Measurements from ENCODE around the gene NEMP2.
"Not testable (repeated sequence)": the region's sequence is repeated elsewhere in the genome, so short reads cannot be mapped to it uniquely, and the experiment has no call there.

Gene NEMP2

GRCh38 chr2:190494600-190495227 is 39.8 kb downstream of the NEMP2 start:
- H3K36me3 Mint-ChIP-seq, result peaks cover 44% of the 10 kb centered on the region
- H3K27me3 Mint-ChIP-seq, H3K4me3 Mint-ChIP-seq: not testable (repeated sequence)
- peaks cover 20% of the 10 kb centered on the region for H3K9me3 Mint-ChIP-seq
- peaks cover 46% of the 10 kb centered on the region for H3K4me1 Mint-ChIP-seq
- H3K27ac Mint-ChIP-seq, result peak overlapping the region; percentile 79

GRCh38 chr2:190493095-190493494 is 41.4 kb downstream of the NEMP2 start:
- H3K9me3 Mint-ChIP-seq, result peaks cover 20% of the 10 kb centered on the region
- no peaks in the 10 kb centered on the region for H3K27me3 Mint-ChIP-seq
- H3K4me3 Mint-ChIP-seq, result no peak overlapping the region
- peaks cover 53% of the 10 kb centered on the region for H3K36me3 Mint-ChIP-seq
- peaks cover 62% of the 10 kb centered on the region for H3K4me1 Mint-ChIP-seq
- H3K27ac Mint-ChIP-seq, result peak overlapping the region; percentile 56

- Mint-ChIP-seq H3K27ac (no peak overlapping the region), H3K4me1 (peaks cover 77% of the 10 kb centered on the region), H3K27me3 (no peaks in the 10 kb centered on the region), H3K9me3 (peaks cover 18% of the 10 kb centered on the region), H3K36me3 (peaks cover 55% of the 10 kb centered on the region), H3K4me3 (no peak overlapping the region)
Observed at GRCh38 chr2:190490502-190490901, 44.0 kb downstream of the NEMP2 start.

- Mint-ChIP-seq H3K4me3 (no peak overlapping the region), H3K27me3 (no peaks in the 10 kb centered on the region), H3K36me3 (peaks cover 50% of the 10 kb centered on the region), H3K9me3 (peaks cover 13% of the 10 kb centered on the region), H3K27ac (no peak overlapping the region), H3K4me1 (peaks cover 72% of the 10 kb centered on the region)
Observed at GRCh38 chr2:190489475-190489874, 45.0 kb downstream of the NEMP2 start.

- H3K36me3 Mint-ChIP-seq, result peaks cover 46% of the 10 kb centered on the region
- H3K4me3 Mint-ChIP-seq, result no peak overlapping the region
- peaks cover 13% of the 10 kb centered on the region for H3K9me3 Mint-ChIP-seq
- H3K27me3 Mint-ChIP-seq, result no peaks in the 10 kb centered on the region
- no peak overlapping the region for H3K27ac Mint-ChIP-seq
- H3K4me1 Mint-ChIP-seq, result peaks cover 64% of the 10 kb centered on the region
Observed at GRCh38 chr2:190488516-190489233, 45.8 kb downstream of the NEMP2 start.

GRCh38 chr2:190486037-190486623 is 48.4 kb downstream of the NEMP2 start:
- peak overlapping the region; percentile 37 for H3K27ac Mint-ChIP-seq
- H3K4me1 Mint-ChIP-seq, result peaks cover 52% of the 10 kb centered on the region
- peaks cover 32% of the 10 kb centered on the region for H3K36me3 Mint-ChIP-seq

GRCh38 chr2:190482451-190482850 is 52.1 kb downstream of the NEMP2 start:
- peaks cover 46% of the 10 kb centered on the region for H3K4me1 Mint-ChIP-seq
- no peaks in the 10 kb centered on the region for H3K27me3 Mint-ChIP-seq
- H3K9me3 Mint-ChIP-seq, result no peaks in the 10 kb centered on the region
- no peak overlapping the region for H3K4me3 Mint-ChIP-seq
- peaks cover 18% of the 10 kb centered on the region for H3K36me3 Mint-ChIP-seq
- no peak overlapping the region for H3K27ac Mint-ChIP-seq

More at GRCh38 chr2:190486037-190486623, 48.4 kb downstream of the NEMP2 start:
- Mint-ChIP-seq H3K4me3 (no peak overlapping the region), H3K9me3 (no peaks in the 10 kb centered on the region), H3K27me3 (no peaks in the 10 kb centered on the region)

GRCh38 chr2:190481339-190481738 is 53.2 kb downstream of the NEMP2 start:
- H3K27me3 Mint-ChIP-seq, result no peaks in the 10 kb centered on the region
- H3K27ac Mint-ChIP-seq, result no peak overlapping the region
- H3K4me3 Mint-ChIP-seq, result no peak overlapping the region
- H3K36me3 Mint-ChIP-seq, result peaks cover 15% of the 10 kb centered on the region
- no peaks in the 10 kb centered on the region for H3K9me3 Mint-ChIP-seq
- H3K4me1 Mint-ChIP-seq, result peaks cover 38% of the 10 kb centered on the region

- no peaks in the 10 kb centered on the region for H3K27me3 Mint-ChIP-seq
- peaks cover 27% of the 10 kb centered on the region for H3K4me1 Mint-ChIP-seq
- H3K4me3 Mint-ChIP-seq, result no peak overlapping the region
- peaks cover 17% of the 10 kb centered on the region for H3K36me3 Mint-ChIP-seq
- H3K9me3 Mint-ChIP-seq, result no peaks in the 10 kb centered on the region
- H3K27ac Mint-ChIP-seq, result no peak overlapping the region
Observed at GRCh38 chr2:190478572-190479195, 55.8 kb downstream of the NEMP2 start.

- no peak overlapping the region for H3K4me3 Mint-ChIP-seq
- H3K4me1 Mint-ChIP-seq, result peaks cover 22% of the 10 kb centered on the region
- peaks cover 20% of the 10 kb centered on the region for H3K36me3 Mint-ChIP-seq
- H3K27ac Mint-ChIP-seq, result no peak overlapping the region
- no peaks in the 10 kb centered on the region for H3K27me3 Mint-ChIP-seq
- H3K9me3 Mint-ChIP-seq, result no peaks in the 10 kb centered on the region
Observed at GRCh38 chr2:190477661-190478454, 56.7 kb downstream of the NEMP2 start.

GRCh38 chr2:190470256-190470826 is 64.2 kb downstream of the NEMP2 start:
- no peaks in the 10 kb centered on the region for H3K9me3 Mint-ChIP-seq
- H3K27me3 Mint-ChIP-seq, result no peaks in the 10 kb centered on the region
- H3K36me3 Mint-ChIP-seq, result peaks cover 28% of the 10 kb centered on the region
- no peak overlapping the region for H3K4me3 Mint-ChIP-seq
- peaks cover 38% of the 10 kb centered on the region for H3K4me1 Mint-ChIP-seq
- H3K27ac Mint-ChIP-seq, result no peak overlapping the region

GRCh38 chr2:190469771-190470170 is 64.8 kb downstream of the NEMP2 start:
- H3K27me3 Mint-ChIP-seq, result no peaks in the 10 kb centered on the region
- H3K36me3 Mint-ChIP-seq, result peaks cover 32% of the 10 kb centered on the region
- no peaks in the 10 kb centered on the region for H3K9me3 Mint-ChIP-seq
- H3K27ac Mint-ChIP-seq, result no peak overlapping the region
- H3K4me3 Mint-ChIP-seq, result no peak overlapping the region
- H3K4me1 Mint-ChIP-seq, result peaks cover 43% of the 10 kb centered on the region

GRCh38 chr2:190468814-190469569 is 65.5 kb downstream of the NEMP2 start:
- Mint-ChIP-seq H3K4me3 (peak overlapping the region; percentile 30), H3K4me1 (peaks cover 51% of the 10 kb centered on the region), H3K36me3 (peaks cover 32% of the 10 kb centered on the region), H3K27ac (no peak overlapping the region), H3K27me3 (no peaks in the 10 kb centered on the region), H3K9me3 (no peaks in the 10 kb centered on the region)

GRCh38 chr2:190468354-190468753 is 66.2 kb downstream of the NEMP2 start:
- Mint-ChIP-seq H3K27ac (peak overlapping the region; percentile 6), H3K4me3 (peak overlapping the region; percentile 30), H3K4me1 (peaks cover 56% of the 10 kb centered on the region), H3K36me3 (peaks cover 28% of the 10 kb centered on the region)
- not testable (repeated sequence) for H3K27me3 Mint-ChIP-seq, H3K9me3 Mint-ChIP-seq

Measured in activated naive CD4-positive, alpha-beta T cell treated with anti-CD3 and anti-CD28 coated beads, Interleukin-2, amount 50 U/mL, for 24 hours (primary cell).